ENCODE data around the gene PRH2.
A peak's percentile ranks its signal among the peaks of the same experiment; 100 is the strongest.

Gene PRH2

DNA sequence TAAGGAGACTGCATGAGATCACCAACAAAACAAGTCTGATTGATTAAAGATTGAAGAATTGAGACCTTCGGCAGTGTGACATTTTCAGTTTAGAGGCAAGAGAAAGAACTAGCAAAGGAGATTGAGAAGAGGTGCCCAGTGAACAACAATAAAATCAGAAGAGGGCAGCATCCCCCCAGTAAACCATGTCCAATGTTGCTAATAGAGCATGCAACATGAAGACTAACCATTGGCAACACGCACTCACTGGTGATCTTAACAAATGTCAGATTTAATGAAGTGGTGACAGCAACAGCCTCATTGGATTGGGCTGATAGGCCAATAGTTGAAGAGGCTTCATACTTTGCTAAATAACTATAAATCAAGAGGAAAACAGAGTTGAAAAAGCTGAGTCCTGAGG lies 30.8 kb downstream of the PRH2 start:
- no peak for DNase-seq (ENCODE audit: low read depth in 1 of 2, low spot score in 1 of 2)

DNA sequence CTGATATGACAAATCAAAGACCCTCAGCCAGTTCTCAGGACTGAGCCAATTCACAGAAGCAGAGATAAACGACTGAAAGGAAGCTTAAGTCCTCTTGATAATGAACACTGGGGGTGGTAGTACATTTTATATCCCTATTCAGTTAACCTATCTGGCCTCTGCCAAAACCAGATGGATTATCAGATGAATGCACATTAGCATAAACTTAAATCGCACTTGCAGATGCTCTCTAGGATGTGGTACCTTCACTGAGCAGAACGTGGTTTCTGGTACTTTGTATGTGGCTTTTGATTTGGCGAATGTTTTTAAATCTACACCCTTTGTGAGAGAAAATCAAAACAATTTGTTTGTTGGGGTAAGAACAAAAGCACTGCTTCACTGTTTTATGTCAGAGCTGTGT lies 31.2 kb downstream of the PRH2 start:
- DNase-seq (ENCODE audit: low read depth in 1 of 2, low spot score in 1 of 2) = no peak

DNA sequence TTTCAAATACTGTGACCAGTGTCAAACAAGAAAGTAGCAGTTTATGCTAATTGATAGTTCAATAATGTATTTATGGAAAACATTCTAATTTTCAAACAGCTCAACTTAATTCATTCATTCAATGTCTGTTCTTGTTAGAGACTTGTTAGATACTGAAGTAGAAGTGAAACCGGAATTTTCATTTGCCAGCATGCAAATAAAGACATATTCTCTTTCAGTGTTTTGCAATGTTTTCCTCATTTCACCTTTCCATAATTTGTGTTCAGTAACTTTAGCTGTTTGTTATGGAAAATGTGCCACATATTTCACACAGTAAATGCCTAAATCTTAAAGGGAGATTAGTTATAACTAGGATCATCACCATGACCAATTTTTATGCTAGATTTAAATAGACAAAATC lies 36.4 kb downstream of the PRH2 start:
- DNase-seq (ENCODE audit: low read depth in 1 of 2, low spot score in 1 of 2) = no peak

DNA sequence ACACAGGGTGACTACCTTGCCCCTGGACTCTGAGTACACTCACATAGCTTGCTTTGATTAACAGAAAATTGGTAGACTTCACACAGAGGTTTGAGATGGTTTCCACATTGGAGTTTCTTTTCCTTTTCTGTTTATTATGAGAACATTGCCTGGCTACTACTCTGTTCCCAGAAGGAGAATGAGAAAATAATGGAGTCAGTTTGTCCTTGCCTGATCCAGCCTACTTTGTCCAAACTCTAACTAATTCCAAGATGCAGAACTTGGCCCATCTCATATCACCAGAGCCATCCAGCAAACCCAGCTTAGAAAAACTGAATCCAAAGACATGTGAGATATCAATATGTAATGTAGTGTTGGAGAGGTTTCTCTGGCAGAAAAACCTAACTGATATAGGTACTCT lies 37.3 kb downstream of the PRH2 start:
- no peak for DNase-seq (ENCODE audit: low read depth in 1 of 2, low spot score in 1 of 2)

DNA sequence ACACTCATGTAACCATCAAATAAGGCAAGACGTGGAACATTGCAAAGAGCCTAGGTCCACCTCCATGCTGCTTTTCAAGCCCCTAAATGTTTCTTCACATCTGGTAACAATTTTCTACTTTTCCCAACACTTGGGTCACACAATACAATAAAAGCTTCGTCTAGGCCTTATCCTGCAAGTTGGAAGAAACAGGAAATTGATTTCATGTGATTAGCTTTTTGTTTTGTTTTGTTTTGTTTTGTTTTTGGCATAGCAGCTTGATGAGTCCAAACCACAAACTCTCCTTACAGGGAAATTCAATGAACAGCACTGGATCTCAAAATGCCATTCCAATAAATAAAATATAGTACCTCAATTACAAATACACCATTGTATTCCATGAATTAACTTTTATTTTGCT lies 38.4 kb downstream of the PRH2 start:
- DNase-seq (ENCODE audit: low read depth in 1 of 2, low spot score in 1 of 2) = no peak

DNA sequence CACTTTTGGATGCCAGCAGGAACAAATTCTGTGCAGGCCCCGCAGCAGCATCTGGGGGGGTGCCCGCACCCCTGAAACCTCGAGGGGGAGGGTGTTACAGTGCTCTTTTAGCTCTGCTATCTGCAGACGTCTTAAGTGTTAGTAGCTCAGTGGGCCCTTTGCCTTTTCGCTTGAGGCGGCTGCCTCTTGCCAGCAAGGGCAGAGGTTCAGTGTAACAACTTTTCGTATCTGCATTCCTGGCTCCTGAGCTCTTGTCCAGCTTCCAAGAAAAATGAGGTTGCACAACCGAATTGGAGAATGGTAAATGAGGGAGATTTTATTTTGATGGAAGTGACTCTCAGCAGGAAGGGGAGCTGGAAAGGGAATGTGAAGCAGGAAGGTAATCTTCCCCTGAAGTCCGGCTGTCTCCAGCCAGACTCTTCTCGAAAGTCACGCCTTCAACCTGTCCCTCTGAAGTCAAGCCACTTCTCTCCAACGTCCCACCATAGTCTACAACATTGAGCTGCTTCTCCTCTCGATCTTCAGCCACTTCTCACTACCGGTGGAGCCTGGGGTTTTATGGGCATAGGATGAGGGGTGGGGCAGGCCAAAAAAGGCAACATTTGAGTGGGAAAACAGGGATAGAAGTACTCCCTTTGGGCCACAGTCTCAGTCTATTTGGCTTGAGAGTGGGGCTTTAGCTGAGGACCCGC lies 39.9 kb downstream of the PRH2 start:
- no peak for DNase-seq (ENCODE audit: low read depth in 1 of 2, low spot score in 1 of 2)

DNA sequence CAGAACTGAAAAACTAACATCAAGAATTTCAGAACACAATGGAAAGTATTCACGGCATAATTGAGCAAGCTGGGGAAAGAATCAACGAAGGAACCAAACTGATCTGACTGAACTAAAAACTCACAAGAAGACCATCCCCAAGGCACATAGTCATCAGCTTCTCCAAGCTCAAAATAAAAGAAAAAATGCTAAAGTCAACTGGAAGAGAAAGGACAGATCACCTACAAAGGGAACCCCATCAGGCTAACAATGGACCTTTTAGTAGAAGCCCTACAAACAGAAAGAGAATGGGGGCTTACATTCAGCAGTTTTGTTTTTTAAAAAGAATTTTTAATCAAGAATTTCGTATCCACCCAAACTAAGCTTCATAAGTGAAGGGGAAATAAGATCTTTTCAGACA lies 45.9 kb downstream of the PRH2 start:
- no peak for DNase-seq (ENCODE audit: low read depth in 1 of 2, low spot score in 1 of 2)

DNA sequence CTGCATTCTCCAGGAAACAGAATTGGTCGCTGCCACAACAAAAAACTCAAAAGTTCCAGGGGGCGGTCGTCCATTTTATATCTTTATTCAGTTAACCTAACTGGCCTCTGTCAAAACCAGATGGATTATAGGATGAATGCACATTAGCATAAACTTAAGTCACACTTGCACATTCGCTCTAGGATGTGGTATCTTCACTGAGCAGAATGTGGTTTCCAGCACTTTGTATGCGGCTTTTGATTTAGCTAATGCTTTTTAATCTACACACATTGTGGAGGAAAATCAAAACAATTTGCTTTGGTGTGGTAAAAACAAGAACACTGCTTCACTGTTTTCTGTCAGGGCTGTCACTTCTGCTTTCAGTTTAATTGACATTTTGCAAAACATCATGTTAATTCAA lies 53.2 kb downstream of the PRH2 start:
- DNase-seq (ENCODE audit: low read depth in 1 of 2, low spot score in 1 of 2) = peak in 1 of 2 donors; percentile 11
